Prostate gland (tissue), 2 donors: ENCODE data around the gene CTNS. TPM values are rescaled to one million over a fixed set of nuclear protein-coding genes. Genes with fewer than 3 reads are reported as not detected.
A peak's percentile ranks its signal among the peaks of the same experiment; 100 is the strongest.

ENCODE experiments used
- DNase-seq: peaks from one replicate; pipeline ENCODE4 v3.0.0-alpha.2; 2019; ENCODE audit warnings: low spot score
- H3K27ac ChIP-seq, 2 donors: fragments of 200-600 bp; sonication (generic); 2 replicates each; pipeline ENCODE4 v1.5.1; 2017 to 2019
- H3K27me3 ChIP-seq: fragments of 200-600 bp; sonication (generic); replicated peaks from 2 replicates; pipeline ENCODE4 v1.5.1; 2019; ENCODE audit not compliant: insufficient read depth
- H3K36me3 ChIP-seq, 2 donors: fragments of 200-600 bp; sonication (generic); 1 replicate in 1 of 2; 2 replicates in 1 of 2; pipeline versions ENCODE4 v1.5.1 to v1.8.1; 2017 to 2019
- H3K4me1 ChIP-seq: fragments of 200-600 bp; sonication (generic); replicated peaks from 2 replicates; pipeline ENCODE4 v1.5.1; 2019
- H3K4me3 ChIP-seq, 2 donors: fragments of 200-600 bp; sonication (generic); 2 replicates each; pipeline ENCODE4 v1.5.1; 2017 to 2019
- H3K9me3 ChIP-seq: fragments of 200-600 bp; sonication (generic); 2 replicates; pipeline ENCODE4 v1.5.1; 2017
- POLR2A ChIP-seq: fragments of 450-650 bp; IDR thresholded peaks from one replicate; pipeline ENCODE4 v1.6.1; 2016; ENCODE audit warnings: antibody characterized with exemption, mild to moderate bottlenecking
- POLR2AphosphoS5 ChIP-seq: sonication (generic); formaldehyde crosslinking; IDR thresholded peaks from one replicate; pipeline ENCODE4 v1.6.1; 2017; ENCODE audit warnings: antibody characterized with exemption
- WGBS: methylation state at CpG from one replicate; pipeline ENCODE4 v1.1.5; 2018; 5-methylcytosine and 5-hydroxymethylcytosine counted together
- intact Hi-C: fragments of 100-400 bp; cut with DNase I; formaldehyde crosslinking; loops from one replicate; pipeline ENCODE4 v1.14.2; 2022
- total RNA-seq, 2 donors: library from RNA; depleted of rRNA; stranded (reverse); fragments of >200 nt; gene quantifications; one replicate each; pipeline ENCODE4 v1.1.0, GENCODE V29; 2016
- TF ChIP-seq, protein P1 (sequence below), 4 experiments: fragments of 200-600 bp in 2 of 4; fragments of 450-650 bp in 2 of 4; sonication (generic) in 2 of 4; IDR thresholded peaks; 1 replicate in 3 of 4; 2 replicates in 1 of 4; pipeline ENCODE4 v1.5.1; 2016 to 2019; ENCODE audit warnings: antibody characterized with exemption in 4 of 4, mild to moderate bottlenecking in 2 of 4, moderate library complexity in 2 of 4

The CTNS gene
- total RNA-seq, 2 donors from 2014 or later = 26.9 to 51.2 TPM

DNA sequence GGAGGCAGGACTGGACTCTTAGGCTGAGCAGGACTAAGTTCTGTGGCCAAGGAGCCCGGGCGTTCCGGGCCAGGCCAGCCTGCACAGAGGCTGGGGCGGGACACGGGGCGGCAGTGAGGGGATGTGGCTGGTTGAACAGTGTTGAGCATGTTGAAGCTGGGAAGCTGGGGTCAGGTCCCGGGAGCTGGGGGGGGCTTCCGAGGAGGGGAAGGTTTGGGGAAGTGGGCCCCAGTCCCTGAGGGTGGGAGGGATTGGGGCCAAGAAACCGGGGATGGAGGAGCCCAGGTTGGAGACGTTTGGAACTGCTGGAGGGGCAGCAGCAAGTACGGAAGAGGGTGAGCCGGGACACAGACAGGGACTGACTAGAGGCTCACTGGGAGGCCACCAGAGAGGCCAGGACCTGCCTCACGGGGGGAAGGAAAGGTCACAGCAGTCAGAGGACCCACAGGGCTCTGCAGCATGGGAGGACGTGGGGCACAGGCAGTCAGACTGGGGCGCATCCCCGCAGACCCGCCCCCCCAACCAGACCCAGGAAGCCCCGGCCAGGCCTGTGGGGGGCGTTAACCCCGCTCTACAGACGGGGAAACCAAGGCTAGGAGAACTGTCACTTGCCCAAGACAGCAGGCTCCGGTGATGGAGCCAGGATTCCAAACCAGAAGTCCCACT, 22.4 kb downstream of the CTNS start:
- Histone ChIP-seq H3K9me3 (no peaks in the 10 kb centered on the region), H3K36me3 (peaks cover 0 to 6% of the 10 kb centered on the region in 2 donors), H3K27me3 (no peaks in the 10 kb centered on the region), H3K4me1 (no peaks in the 10 kb centered on the region), H3K27ac (peak overlapping the region; percentile 71 to 79), H3K4me3 (no peak overlapping the region)
- WGBS = 62% methylated on average over 22 of the region's 22 CpGs
- intact Hi-C loops = no loop called here
- DNase-seq = no peak
- no peak for TF ChIP-seq POLR2AphosphoS5

GRCh38 chr17:3659541-3660111, 23.1 kb downstream of the CTNS start:
- H3K27me3 ChIP-seq = no peaks in the 10 kb centered on the region
- intact Hi-C loops = no loop called here
- no peak overlapping the region for H3K4me3 ChIP-seq
- H3K4me1 ChIP-seq = no peaks in the 10 kb centered on the region
- WGBS = 39% methylated on average over 22 of the region's 22 CpGs
- H3K9me3 ChIP-seq = no peaks in the 10 kb centered on the region
- H3K27ac ChIP-seq = peak overlapping the region; percentile 71 to 79
- TF ChIP-seq, protein P1, sequence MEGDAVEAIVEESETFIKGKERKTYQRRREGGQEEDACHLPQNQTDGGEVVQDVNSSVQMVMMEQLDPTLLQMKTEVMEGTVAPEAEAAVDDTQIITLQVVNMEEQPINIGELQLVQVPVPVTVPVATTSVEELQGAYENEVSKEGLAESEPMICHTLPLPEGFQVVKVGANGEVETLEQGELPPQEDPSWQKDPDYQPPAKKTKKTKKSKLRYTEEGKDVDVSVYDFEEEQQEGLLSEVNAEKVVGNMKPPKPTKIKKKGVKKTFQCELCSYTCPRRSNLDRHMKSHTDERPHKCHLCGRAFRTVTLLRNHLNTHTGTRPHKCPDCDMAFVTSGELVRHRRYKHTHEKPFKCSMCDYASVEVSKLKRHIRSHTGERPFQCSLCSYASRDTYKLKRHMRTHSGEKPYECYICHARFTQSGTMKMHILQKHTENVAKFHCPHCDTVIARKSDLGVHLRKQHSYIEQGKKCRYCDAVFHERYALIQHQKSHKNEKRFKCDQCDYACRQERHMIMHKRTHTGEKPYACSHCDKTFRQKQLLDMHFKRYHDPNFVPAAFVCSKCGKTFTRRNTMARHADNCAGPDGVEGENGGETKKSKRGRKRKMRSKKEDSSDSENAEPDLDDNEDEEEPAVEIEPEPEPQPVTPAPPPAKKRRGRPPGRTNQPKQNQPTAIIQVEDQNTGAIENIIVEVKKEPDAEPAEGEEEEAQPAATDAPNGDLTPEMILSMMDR (IDR thresholded peaks at IDR 0.05) = peak in 1 of 4 experiments; percentile 12
- peak; percentile 22 for TF ChIP-seq POLR2A
- TF ChIP-seq POLR2AphosphoS5 = peak; percentile 37
- peak; percentile 62 for DNase-seq
- H3K36me3 ChIP-seq = peaks cover 0 to 6% of the 10 kb centered on the region in 2 donors

- 77% methylated on average over 22 of the region's 23 CpGs for WGBS
- DNase-seq = peak; percentile 47
- H3K9me3 ChIP-seq = no peaks in the 10 kb centered on the region
- no peak overlapping the region for H3K4me3 ChIP-seq
- peaks cover 0 to 6% of the 10 kb centered on the region in 2 donors for H3K36me3 ChIP-seq
- intact Hi-C loops = no loop called here
- H3K27ac ChIP-seq = peak overlapping the region; percentile 71 to 79
- peak; percentile 1 for TF ChIP-seq POLR2AphosphoS5
- TF ChIP-seq, protein P1 (IDR thresholded peaks at IDR 0.05) = no peak
- H3K4me1 ChIP-seq = no peaks in the 10 kb centered on the region
- H3K27me3 ChIP-seq = no peaks in the 10 kb centered on the region
These were observed 23.8 kb downstream of the CTNS start for GRCh38 chr17:3660311-3660891.

DNA sequence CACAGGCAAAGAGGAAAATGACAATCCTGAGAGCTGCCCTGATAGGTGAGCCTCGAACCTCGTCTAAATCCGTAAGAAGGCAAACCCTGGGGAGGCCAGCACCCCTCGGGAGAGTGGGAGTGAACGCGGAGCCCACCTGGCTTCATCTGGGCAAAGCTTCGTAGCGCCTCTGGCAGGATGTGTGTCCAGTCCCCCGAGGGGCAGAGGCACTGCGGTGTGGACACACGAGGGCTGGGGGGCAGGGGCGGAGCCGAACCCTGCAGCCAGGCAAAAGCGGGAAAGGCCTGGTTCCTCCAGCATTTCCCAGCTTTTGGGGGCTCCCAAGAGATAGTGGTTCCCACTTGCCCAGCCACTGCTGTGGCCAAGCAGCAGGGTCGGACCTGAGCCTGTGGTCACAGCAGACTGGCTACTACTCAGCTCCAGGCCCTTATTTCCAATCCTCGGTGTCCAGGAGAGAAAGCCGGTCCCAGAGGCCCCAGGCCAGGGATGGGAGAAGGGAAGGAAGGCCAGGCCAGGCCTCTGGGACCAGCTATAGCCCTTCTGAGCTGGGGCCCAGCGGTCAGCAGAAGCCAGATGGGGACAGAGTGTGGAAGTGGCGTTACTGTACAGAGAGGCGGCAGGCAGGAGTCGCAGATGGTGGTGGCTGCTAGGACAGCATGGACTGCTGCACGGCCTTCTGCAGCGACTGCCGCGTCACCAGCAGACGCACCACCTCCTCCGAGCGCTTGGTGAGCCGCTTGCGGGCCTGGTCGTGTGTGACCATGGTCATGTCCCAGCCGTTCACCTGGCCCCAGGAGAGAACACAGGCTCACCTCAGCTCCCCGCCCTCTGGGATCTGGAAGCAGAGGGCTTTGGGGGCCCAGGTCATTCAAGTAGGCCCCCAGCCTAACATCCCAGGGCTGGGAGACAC, 26.8 kb downstream of the CTNS start:
- TF ChIP-seq POLR2AphosphoS5 = no peak
- no peak for DNase-seq
- WGBS = 86% methylated on average over 23 of the region's 33 CpGs
- Histone ChIP-seq H3K4me3 (no peak overlapping the region), H3K27me3 (no peaks in the 10 kb centered on the region), H3K4me1 (peaks cover 13% of the 10 kb centered on the region), H3K27ac (no peak overlapping the region), H3K9me3 (no peaks in the 10 kb centered on the region), H3K36me3 (peaks cover 0 to 6% of the 10 kb centered on the region in 2 donors)
- intact Hi-C loops = no loop called here

- Histone ChIP-seq H3K9me3 (no peaks in the 10 kb centered on the region), H3K27ac (peak overlapping the region; percentile 30 to 36), H3K27me3 (no peaks in the 10 kb centered on the region), H3K4me3 (no peak overlapping the region), H3K36me3 (peaks cover 0 to 6% of the 10 kb centered on the region in 2 donors), H3K4me1 (peaks cover 13% of the 10 kb centered on the region)
- intact Hi-C loops = no loop called here
- no peak for DNase-seq
- TF ChIP-seq POLR2AphosphoS5 (no peak), POLR2A (no peak)
- TF ChIP-seq, protein P1 (IDR thresholded peaks at IDR 0.05) = no peak
- WGBS = 54% methylated on average over 5 of the region's 5 CpGs
These were observed 29.3 kb downstream of the CTNS start for GRCh38 chr17:3665834-3666233.
